ENCODE measurements around the gene ACTA2.

The ACTA2 gene

DNA sequence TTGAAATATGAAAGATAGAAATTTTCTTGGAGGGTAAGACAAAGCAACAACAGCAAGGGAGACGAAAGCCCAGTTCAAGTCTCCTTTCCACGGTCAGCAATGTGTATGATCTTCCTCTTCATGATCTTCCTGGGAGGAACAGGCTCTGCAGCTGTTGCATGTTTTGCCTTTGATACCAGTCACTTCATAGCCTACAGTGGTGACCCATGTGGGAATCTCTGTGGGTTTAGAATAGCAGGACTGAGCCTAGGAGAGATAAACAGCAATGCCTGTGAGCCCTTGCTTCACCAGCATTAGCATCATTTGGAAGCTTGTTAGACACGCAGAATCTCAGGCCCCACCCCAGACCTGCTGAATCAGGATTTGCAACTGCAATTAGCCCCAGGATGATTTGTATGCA is 40.7 kb downstream of the ACTA2 start:
- H3K4me2 ChIP-seq (ENCODE audit: low read depth, low read length, poor library complexity, severe bottlenecking) = no peak overlapping the region
- no peaks in the 10 kb centered on the region for H3K9me3 ChIP-seq (ENCODE audit: insufficient read depth, low read length)
- H3K27me3 ChIP-seq (ENCODE audit: low read length) = no peaks in the 10 kb centered on the region
- H3K79me2 ChIP-seq (ENCODE audit: insufficient read depth, low read length) = no peaks in the 10 kb centered on the region
- H3K36me3 ChIP-seq (ENCODE audit: low read length) = peaks cover 6% of the 10 kb centered on the region; the same call in 1 of the 2 replicates
- no peaks in the 10 kb centered on the region for H3F3A ChIP-seq (ENCODE audit: insufficient read depth)
- no peak overlapping the region for H2AFZ ChIP-seq (ENCODE audit: low read depth, low read length, severe bottlenecking)
- H3K27ac ChIP-seq (ENCODE audit: low read depth, low read length) = no peak overlapping the region
- no peak overlapping the region for H3K9ac ChIP-seq (ENCODE audit: low read length)
- no peaks in the 10 kb centered on the region for H3K9me2 ChIP-seq (replicated peaks; ENCODE audit: insufficient read depth, low read length)
- TF ChIP-seq, protein P1, sequence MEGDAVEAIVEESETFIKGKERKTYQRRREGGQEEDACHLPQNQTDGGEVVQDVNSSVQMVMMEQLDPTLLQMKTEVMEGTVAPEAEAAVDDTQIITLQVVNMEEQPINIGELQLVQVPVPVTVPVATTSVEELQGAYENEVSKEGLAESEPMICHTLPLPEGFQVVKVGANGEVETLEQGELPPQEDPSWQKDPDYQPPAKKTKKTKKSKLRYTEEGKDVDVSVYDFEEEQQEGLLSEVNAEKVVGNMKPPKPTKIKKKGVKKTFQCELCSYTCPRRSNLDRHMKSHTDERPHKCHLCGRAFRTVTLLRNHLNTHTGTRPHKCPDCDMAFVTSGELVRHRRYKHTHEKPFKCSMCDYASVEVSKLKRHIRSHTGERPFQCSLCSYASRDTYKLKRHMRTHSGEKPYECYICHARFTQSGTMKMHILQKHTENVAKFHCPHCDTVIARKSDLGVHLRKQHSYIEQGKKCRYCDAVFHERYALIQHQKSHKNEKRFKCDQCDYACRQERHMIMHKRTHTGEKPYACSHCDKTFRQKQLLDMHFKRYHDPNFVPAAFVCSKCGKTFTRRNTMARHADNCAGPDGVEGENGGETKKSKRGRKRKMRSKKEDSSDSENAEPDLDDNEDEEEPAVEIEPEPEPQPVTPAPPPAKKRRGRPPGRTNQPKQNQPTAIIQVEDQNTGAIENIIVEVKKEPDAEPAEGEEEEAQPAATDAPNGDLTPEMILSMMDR (IDR thresholded peaks at IDR 0.05; ENCODE audit: insufficient read depth, low read length, poor library complexity, severe bottlenecking) = no peak
- no peak for TF ChIP-seq EZH2phosphoT487 (conservative IDR thresholded peaks at IDR 0.05; ENCODE audit: low read length)
- H4K20me1 ChIP-seq (ENCODE audit: low read depth, low read length) = no peaks in the 10 kb centered on the region
- no peak overlapping the region for H3K4me3 ChIP-seq (ENCODE audit: insufficient read depth, low read length, poor library complexity, severe bottlenecking)

DNA sequence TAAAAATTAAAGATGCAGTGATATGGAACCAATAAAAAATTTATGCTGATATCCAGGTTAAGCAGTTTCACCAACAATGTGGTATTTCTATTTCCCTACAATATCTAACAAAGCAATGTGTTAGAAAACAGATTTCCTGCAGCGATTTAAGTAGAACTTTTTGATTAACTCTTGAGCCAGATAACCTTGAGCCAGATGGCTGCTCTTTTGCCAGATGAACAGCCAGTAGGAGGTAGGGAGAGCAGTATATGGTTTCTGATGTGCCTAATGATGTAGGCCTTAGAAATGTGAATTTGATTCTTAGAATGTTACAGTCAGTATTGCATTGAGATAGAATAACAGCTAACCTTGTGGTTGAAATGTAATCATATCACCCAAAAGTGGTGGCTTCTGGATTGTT is 41.5 kb downstream of the ACTA2 start:
- Histone ChIP-seq H3K4me2 (ENCODE audit: low read depth, low read length, poor library complexity, severe bottlenecking) (no peak overlapping the region), H3K79me2 (ENCODE audit: insufficient read depth, low read length) (no peaks in the 10 kb centered on the region), H3K4me3 (ENCODE audit: insufficient read depth, low read length, poor library complexity, severe bottlenecking) (no peak overlapping the region), H3K9me3 (ENCODE audit: insufficient read depth, low read length) (no peaks in the 10 kb centered on the region), H3K36me3 (ENCODE audit: low read length) (peaks cover 6% of the 10 kb centered on the region; the same call in 1 of the 2 replicates), H2AFZ (ENCODE audit: low read depth, low read length, severe bottlenecking) (no peak overlapping the region), H3K9me2 (replicated peaks; ENCODE audit: insufficient read depth, low read length) (no peaks in the 10 kb centered on the region), H3K27ac (ENCODE audit: low read depth, low read length) (no peak overlapping the region), H4K20me1 (ENCODE audit: low read depth, low read length) (no peaks in the 10 kb centered on the region), H3K9ac (ENCODE audit: low read length) (no peak overlapping the region), H3F3A (ENCODE audit: insufficient read depth) (no peaks in the 10 kb centered on the region), H3K27me3 (ENCODE audit: low read length) (no peaks in the 10 kb centered on the region)
- TF ChIP-seq, protein P1 (IDR thresholded peaks at IDR 0.05; ENCODE audit: insufficient read depth, low read length, poor library complexity, severe bottlenecking) = no peak
- no peak for TF ChIP-seq EZH2phosphoT487 (conservative IDR thresholded peaks at IDR 0.05; ENCODE audit: low read length)

DNA sequence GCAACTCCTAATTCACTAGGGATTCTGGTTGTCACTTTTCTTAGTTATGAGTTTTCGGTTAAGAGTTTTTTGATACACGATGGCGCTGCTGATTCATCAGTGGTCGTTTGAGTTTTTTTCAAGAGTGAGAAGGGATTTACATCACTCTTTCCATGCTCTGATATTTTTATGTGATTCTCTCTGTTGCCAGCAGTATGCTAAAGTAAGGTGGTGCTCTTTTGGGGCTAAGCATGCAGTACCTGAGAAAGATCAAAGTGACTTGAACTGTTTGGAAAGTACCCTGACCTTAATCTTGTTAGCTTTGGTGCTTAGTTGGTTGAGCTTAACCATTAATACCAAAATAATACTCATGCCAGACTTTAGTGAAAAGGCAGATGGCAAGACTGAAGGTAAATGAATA is 44.4 kb downstream of the ACTA2 start:
- H3K27me3 ChIP-seq (ENCODE audit: low read length) = no peaks in the 10 kb centered on the region
- TF ChIP-seq, protein P1 (IDR thresholded peaks at IDR 0.05; ENCODE audit: insufficient read depth, low read length, poor library complexity, severe bottlenecking) = no peak
- TF ChIP-seq EZH2phosphoT487 (conservative IDR thresholded peaks at IDR 0.05; ENCODE audit: low read length) = no peak
- no peaks in the 10 kb centered on the region for H3K79me2 ChIP-seq (ENCODE audit: insufficient read depth, low read length)
- H2AFZ ChIP-seq (ENCODE audit: low read depth, low read length, severe bottlenecking) = no peak overlapping the region
- H3K27ac ChIP-seq (ENCODE audit: low read depth, low read length) = no peak overlapping the region
- peaks cover 13% of the 10 kb centered on the region for H3K36me3 ChIP-seq (ENCODE audit: low read length)
- no peaks in the 10 kb centered on the region for H3F3A ChIP-seq (ENCODE audit: insufficient read depth)
- no peaks in the 10 kb centered on the region for H4K20me1 ChIP-seq (ENCODE audit: low read depth, low read length)
- H3K4me3 ChIP-seq (ENCODE audit: insufficient read depth, low read length, poor library complexity, severe bottlenecking) = no peak overlapping the region
- no peak overlapping the region for H3K9ac ChIP-seq (ENCODE audit: low read length)
- H3K4me2 ChIP-seq (ENCODE audit: low read depth, low read length, poor library complexity, severe bottlenecking) = no peak overlapping the region
- no peaks in the 10 kb centered on the region for H3K9me3 ChIP-seq (ENCODE audit: insufficient read depth, low read length)
- no peaks in the 10 kb centered on the region for H3K9me2 ChIP-seq (replicated peaks; ENCODE audit: insufficient read depth, low read length)
